Measurements from ENCODE around the gene U2AF2.
"Not testable (repeated sequence)": the region's sequence is repeated elsewhere in the genome, so short reads cannot be mapped to it uniquely, and the experiment has no call there.

U2AF2 gene

GRCh38 chr19:55712804-55713631 is 58.2 kb downstream of the U2AF2 start:
- no peak for DNase-seq

- DNase-seq: no peak
Observed at GRCh38 chr19:55716531-55716930, 61.7 kb downstream of the U2AF2 start.

- DNase-seq: no peak
Observed at GRCh38 chr19:55717251-55717650, 62.4 kb downstream of the U2AF2 start.

GRCh38 chr19:55717879-55718711 is 63.3 kb downstream of the U2AF2 start:
- DNase-seq: not testable (repeated sequence)

GRCh38 chr19:55720214-55720746 is 65.4 kb downstream of the U2AF2 start:
- DNase-seq: no peak

- DNase-seq: no peak
Observed at GRCh38 chr19:55720801-55721200, 66.0 kb downstream of the U2AF2 start.

- no peak for DNase-seq
Observed at GRCh38 chr19:55723491-55723890, 68.7 kb downstream of the U2AF2 start.

All from C1 segment of cervical spinal cord (tissue), 14 donors.